Islet precursor cell (in vitro differentiated cells): ENCODE results near the gene DCAF4.
"Not testable (repeated sequence)": the region's sequence is repeated elsewhere in the genome, so short reads cannot be mapped to it uniquely, and the experiment has no call there.

Experiments used
- DNase-seq: peaks from one replicate; pipeline ENCODE4 v3.0.0-alpha.2; 2018

Gene DCAF4

DNA sequence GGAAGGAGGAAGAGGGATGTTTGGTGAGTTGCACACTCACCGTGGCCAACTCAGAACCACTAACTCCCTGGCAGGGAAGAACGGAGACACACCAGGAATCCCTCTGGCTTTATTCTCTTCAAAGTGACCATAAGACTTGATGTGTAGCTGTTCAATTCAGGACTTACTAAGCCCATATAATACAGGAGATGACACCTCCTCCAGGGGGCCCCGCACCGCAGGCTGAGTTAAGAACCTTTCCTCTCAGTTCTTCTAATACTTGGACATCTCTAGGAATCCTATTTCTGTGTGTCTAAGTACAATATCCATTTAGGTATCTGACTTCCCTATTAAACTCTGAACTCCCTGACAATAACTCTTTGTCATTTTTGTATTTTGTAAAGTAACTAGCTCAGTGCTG is 49.5 kb downstream of the DCAF4 start:
- DNase-seq, result no peak

DNA sequence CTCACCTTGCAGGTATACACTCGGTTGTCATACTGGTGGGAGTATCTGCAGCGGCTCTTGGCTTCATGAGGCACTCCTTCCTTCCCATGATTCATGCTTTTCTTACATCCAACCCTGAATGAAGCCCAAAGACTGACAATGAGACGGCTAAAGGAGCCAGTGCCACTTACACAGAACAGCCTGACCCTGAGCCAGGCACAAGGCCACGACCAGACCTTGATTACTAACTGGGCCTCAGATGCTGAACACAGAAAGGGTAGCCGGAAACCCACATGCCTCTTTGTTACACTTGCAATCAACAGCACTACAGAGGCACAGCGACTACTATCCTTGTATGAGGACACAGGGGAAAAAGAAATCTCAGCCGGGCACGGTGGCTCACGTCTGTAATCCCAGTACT is 52.6 kb downstream of the DCAF4 start:
- no peak for DNase-seq

DNA sequence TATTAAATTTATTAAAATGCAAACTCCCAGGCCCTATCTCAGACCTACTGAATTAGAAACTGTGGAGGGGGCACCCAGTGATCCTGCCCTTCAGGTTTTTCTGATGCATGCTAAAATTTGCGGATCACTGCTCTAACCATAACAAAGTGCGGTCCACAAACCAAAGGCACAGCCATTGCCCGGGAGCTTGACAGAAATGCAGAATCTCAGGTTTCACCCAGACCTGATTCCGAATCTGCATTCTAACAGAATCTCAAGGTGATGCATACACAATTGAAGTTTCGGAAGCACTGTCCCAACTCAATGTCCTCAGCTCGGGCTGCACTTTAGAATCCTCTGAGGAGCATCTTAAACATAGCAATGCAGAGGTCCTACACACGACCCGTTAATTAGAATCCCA is 54.6 kb downstream of the DCAF4 start:
- no peak for DNase-seq

DNA sequence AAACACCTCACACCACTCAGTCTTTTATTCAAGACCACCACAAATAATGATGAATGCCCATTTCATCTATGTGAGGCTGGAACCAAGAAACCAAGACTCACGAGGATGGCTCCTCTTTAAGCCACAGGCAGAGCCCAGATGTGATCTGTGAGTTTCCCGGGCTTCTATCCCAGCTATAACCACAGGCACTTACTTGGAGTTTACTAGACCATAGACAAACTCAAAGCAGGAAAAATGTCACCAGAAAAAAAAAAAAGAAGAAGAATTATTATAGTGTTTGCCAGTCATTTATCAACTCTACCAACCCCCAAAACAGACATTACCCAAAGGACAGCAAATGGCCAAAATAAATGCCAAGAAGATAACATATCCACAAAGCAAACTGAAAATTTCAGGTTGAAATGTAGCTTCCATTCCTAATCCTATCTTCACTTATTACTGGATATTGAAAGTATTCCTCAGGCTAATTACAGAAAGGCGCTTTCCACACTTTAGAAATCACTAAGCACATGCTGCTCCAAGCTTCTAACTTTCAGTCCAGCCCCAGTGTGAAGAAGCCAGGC is 56.0 kb downstream of the DCAF4 start:
- DNase-seq, result no peak

DNA sequence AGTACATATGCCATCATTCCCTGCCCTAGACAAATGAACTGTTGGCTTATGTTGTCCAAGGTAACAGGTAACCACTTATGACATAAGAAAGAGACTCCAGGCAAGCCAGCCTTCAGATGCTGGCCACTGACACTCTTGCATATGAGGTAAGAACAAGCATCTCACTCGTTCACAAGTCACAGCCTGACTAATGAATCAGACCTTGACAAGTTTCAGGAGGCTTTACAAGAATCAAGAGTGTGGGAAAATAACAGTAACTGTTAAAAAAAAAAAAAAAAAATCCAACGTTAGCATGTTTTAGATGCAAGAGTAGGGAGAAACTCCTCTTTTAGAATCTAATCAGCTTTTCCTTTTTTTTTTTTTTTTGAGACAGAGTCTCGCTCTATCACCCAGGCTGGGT is 60.0 kb downstream of the DCAF4 start:
- no peak for DNase-seq

DNA sequence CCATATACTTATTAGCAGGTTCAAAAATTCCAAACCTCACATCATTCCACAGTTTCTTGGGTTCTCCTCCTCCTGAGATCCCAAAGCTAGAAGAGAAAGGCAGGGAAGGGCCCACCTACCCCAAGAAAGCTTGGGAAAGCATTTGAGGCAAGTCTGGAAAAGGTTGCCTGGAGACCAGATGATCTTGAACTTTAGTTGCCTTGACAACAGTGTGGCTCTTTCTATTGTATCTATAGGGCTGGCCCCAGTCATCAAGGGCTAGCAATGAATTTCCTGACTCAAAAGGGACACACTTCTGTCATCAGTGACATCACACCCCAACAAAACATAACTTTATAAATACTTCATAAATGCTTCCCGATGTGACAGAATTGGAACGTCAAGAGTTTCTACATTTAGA is 60.6 kb downstream of the DCAF4 start:
- no peak for DNase-seq

DNA sequence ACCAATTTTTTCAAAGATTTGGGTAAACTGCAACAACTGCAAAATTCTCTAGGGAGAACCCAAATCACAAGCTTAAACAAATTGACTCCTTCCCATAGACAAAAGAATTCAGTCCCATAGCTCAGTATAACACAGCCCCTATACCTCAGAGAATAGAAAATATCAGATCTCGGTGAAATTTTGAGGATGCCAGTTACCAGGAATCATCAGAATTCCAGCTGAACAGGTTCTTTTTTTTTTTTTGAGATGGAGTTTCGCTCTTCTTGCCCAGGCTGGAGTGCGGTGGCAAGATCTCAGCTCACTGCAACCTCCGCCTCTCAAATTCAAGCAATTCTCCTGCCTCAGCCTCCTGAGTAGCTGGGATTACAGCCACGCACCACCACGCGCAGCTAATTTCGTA is 63.9 kb downstream of the DCAF4 start:
- no peak for DNase-seq

DNA sequence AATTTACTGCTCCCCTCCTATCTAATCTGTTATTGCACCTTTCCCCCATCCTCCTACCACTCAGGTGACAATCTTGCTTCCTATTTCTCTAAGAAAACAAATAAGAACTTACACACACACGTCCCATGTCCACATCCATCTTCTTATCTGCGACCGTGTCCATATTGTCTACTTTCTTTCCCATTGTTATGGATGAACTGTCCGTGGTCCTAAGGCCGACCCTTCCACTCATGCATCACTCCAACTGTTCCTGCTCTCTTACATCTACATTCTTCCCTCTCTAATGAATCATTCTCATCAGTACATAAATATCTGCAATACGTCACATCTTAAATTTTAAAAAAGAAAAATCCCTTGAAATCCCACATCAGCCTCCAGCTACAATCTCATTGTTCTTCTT is 70.7 kb downstream of the DCAF4 start:
- no peak for DNase-seq

DNA sequence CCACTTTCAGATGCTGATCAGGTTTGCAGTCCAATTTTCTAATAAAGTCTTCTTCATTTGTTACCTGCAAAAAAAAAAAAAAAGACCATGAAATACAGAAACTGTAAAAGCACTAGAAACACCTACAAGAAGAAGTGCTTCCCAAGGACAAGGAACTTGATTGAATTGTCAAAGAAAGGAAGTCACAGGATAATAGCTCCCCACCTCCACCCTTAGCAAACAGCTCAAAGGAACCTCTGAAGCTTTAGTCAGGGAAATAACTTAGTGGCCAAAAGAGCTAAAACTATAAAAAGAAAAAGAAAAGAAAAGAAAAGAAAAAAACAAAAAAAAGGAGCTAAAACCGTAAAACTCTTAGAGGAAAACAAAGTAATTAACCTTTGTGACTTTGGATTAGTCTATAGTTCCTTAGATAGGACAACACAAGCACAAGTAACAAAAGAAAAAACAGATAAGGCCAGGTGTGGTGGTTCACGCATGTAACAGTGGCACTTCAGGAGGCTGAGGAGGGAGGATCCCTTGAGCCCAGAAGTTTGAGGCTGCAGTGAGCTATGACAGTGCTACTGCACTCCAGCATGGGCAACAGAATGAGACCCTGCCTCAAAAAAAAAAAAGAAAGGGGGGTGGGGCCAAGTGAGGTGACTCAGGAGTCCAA is 72.1 kb downstream of the DCAF4 start:
- no peak for DNase-seq

DNA sequence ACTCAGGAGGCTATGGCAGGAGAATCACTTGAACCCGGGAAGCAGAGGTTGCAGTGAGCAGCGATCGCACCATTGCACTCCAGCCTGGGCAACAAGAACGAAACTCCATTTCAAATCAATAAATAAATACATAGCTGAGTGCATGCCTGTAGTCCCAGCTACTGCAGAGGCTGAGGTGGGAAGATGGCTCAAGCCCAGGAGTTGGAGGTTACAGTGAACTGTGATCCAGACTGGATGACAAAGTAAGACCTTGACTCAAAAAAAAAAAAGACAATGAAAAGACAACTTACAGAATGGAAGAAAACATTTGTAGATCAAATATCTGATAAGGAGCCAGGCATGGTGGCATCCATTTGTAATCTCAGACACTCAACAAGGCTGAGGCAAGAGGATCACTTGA is 73.1 kb downstream of the DCAF4 start:
- DNase-seq, result no peak

DNA sequence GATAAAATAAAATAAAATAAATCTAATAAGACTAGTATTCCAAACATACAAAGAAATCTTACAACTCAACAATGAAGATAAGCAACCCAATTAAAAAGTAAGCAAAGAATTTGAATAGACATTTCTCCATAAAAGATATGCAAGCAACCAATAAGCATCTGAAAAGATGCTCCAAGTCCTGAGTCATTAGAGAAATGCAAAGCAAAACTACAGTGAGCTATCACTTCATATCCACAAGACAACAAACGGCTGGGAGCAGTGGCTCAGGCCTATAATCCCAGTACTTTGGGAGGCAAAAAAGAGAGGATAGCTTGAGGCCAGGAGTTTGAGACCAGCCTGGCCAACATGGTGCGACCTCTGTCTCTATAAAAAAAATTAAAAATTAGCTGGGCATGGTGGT is 73.8 kb downstream of the DCAF4 start:
- DNase-seq, result no peak

DNA sequence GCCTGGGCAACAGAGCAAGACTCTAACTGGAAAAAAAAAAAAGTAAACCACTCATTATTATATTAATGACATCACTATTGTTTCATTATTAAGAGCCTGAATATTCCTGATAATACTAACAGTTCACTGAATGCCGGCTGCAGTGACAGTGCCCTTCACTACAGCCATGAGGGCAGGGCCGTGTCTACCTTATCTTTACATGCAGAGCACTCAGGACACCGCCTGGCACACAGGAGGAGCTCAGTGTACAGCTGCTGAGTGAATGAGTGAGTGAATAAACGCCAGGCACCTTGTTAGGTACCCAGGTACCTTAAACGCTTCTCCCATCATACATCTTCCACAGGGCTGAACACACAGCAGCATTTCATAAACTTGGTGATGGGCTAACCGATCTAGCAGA is 77.4 kb downstream of the DCAF4 start:
- DNase-seq, result no peak

DNA sequence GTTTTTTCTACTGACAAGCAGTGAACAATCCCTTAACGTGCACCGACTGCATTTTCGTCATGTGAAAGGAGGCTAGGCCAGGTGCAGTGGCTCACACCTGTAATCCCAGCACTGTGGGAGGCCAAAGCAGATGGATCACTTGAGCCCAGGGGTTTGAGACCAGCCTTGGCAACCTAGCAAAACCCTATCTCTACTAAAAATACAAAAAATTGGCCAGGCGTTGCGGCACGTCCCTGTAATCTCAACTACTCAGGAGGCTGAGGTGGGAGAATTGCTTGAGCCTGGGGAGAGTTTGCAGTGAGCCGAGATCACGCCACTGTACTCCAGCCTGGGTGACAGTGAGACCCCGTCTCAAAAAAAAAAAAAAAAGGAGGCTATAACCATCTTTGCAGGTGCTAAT is 78.4 kb downstream of the DCAF4 start:
- not testable (repeated sequence) for DNase-seq

DNA sequence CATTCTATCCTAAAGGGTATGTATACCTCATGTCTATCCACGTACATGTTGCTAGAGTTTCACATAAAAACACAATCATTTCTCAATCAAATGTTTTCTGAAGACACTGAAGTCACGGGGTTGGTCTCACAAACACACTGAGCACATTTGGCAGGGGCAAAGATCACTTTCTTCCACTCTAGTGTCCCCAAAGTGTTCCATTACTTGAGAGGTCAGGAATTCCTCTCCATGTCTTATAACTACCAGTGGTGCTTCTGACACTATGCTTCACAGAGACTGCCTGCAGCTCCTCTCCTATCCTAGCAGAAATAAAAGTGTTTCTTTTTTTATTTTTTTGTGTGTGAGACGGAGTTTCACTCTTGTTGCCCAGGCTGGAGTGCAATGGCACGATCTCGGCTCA is 81.6 kb downstream of the DCAF4 start:
- DNase-seq, result no peak

DNA sequence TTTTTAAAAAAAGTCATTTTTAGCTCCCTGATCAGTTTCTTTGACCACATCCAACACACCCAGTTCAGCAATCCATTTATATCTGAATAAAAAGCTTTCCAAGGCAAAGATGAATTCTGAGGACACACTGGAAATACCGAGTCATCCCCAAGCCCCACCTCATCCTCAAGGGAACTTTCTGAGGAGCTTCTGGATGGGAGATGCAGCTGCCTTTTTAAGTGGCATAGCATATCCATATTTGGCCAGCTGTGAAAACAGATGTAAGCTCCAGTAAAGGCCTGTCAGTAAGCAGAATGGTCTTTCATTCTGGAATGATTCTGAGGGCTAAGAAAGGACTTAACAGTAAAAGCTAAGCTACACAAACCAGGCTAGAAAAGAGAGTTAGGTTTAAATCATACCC is 82.2 kb downstream of the DCAF4 start:
- no peak for DNase-seq
